D341Med (cell line): ENCODE measurements around the gene PRXL2C.
"Not testable (repeated sequence)": the region's sequence is repeated elsewhere in the genome, so short reads cannot be mapped to it uniquely, and the experiment has no call there.

Experiments
- DNase-seq: peaks from one replicate; pipeline ENCODE4 v3.0.0; 2012; ENCODE audit warnings: low spot score

The PRXL2C gene

GRCh38 chr9:96649620-96650324 is 5.3 kb downstream of the PRXL2C start:
- no peak for DNase-seq

- no peak for DNase-seq
Observed at GRCh38 chr9:96646081-96646991, 8.8 kb downstream of the PRXL2C start.

- DNase-seq, result no peak
Observed at GRCh38 chr9:96644137-96644536, 11.0 kb downstream of the PRXL2C start.

GRCh38 chr9:96641514-96641913 is 13.6 kb downstream of the PRXL2C start:
- no peak for DNase-seq

GRCh38 chr9:96638606-96639364 is 16.3 kb downstream of the PRXL2C start:
- DNase-seq, result no peak

GRCh38 chr9:96636368-96636767 is 18.7 kb downstream of the PRXL2C start:
- DNase-seq, result no peak

GRCh38 chr9:96633579-96633978 is 21.5 kb downstream of the PRXL2C start:
- DNase-seq, result not testable (repeated sequence)

- DNase-seq, result no peak
Observed at GRCh38 chr9:96626912-96627311, 28.2 kb downstream of the PRXL2C start.

- DNase-seq, result no peak
Observed at GRCh38 chr9:96621618-96622017, 33.5 kb downstream of the PRXL2C start.

GRCh38 chr9:96620832-96621269 is 34.3 kb downstream of the PRXL2C start:
- DNase-seq, result no peak

- no peak for DNase-seq
Observed at GRCh38 chr9:96620181-96620514, 35.0 kb downstream of the PRXL2C start.

- DNase-seq, result peak; percentile 90
Observed at GRCh38 chr9:96619491-96620180, 35.5 kb downstream of the PRXL2C start, which contains the start of gene CDC14B. Gene CDC14B (minus strand): TSS chr9:96619843. CDS start chr9:96619378, 465 bp downstream.

- no peak for DNase-seq
Observed at GRCh38 chr9:96619124-96619465, 36.0 kb downstream of the PRXL2C start.

GRCh38 chr9:96618209-96619123 is 36.7 kb downstream of the PRXL2C start:
- peak; percentile 52 for DNase-seq

GRCh38 chr9:96617439-96618185 is 37.5 kb downstream of the PRXL2C start:
- no peak for DNase-seq

- no peak for DNase-seq
Observed at GRCh38 chr9:96616817-96617438, 38.2 kb downstream of the PRXL2C start.

GRCh38 chr9:96615411-96615810 is 39.7 kb downstream of the PRXL2C start:
- no peak for DNase-seq

GRCh38 chr9:96614664-96615063 is 40.5 kb downstream of the PRXL2C start:
- DNase-seq, result not testable (repeated sequence)

- no peak for DNase-seq
Observed at GRCh38 chr9:96612966-96613589, 42.0 kb downstream of the PRXL2C start.
